HCT116 (cell line): ENCODE data around the gene DHX15. TPM values are rescaled to one million over a fixed set of nuclear protein-coding genes. Genes with fewer than 3 reads are reported as not detected.

Source experiments
- ATAC-seq: fragments of 200-7000 bp; cut with Tn5 transposase; 2 replicates; pipeline ENCODE4 v1.9.1; 2020; ENCODE audit warnings: mild to moderate bottlenecking, moderate library complexity
- BruUV-seq: library from RNA; stranded (reverse); fragments of 400-500 nt; replicated peaks from 2 replicates; lab custom pipeline; 2021; lab: Mats Ljungman, UMichigan
- CTCF ChIA-PET: fragments of 300-600 bp; sonication (Branson Sonifier 250); formaldehyde crosslinking; loops from one replicate; lab custom pipeline; 2021; ENCODE audit warnings: antibody characterized with exemption; lab: Charles Lee
- POLR2A ChIA-PET: fragments of 300-600, 350-600 bp; sonication (Branson Sonifier 250); formaldehyde crosslinking; loops from one replicate; lab custom pipeline; 2021; ENCODE audit warnings: antibody characterized with exemption; lab: Charles Lee
- RAD21 ChIA-PET, 2 experiments: fragments of 300-600 bp; sonication (Branson Sonifier 250); formaldehyde crosslinking; loops; one replicate each; lab custom pipeline; 2023; ENCODE audit warnings: low total read pairs in 2 of 2; ENCODE audit not compliant: uncharacterized antibody in 2 of 2, unreplicated experiment in 2 of 2, low non-redundant PET in 1 of 2; lab: Charles Lee
- DNase-seq: peaks from one replicate; pipeline ENCODE4 v3.0.0-alpha.2; 2010; ENCODE audit warnings: low read depth, low spot score
- H2AFZ ChIP-seq: fragments of 200-600 bp; shearing (Covaris generic), sonication (generic); 2 replicates; pipeline ENCODE4 v1.6.1; 2017; ENCODE audit warnings: low read depth, mixed run types, mixed read lengths, antibody characterized with exemption, low read length; ENCODE audit not compliant: poor library complexity, severe bottlenecking
- H3K27ac ChIP-seq: 2 replicates; pipeline ENCODE4 v1.5.1; 2012; ENCODE audit warnings: low read depth, low read length
- H3K27me3 ChIP-seq: fragments of 200-600 bp; sonication (generic); 2 replicates; pipeline ENCODE4 v1.6.1; 2016; ENCODE audit warnings: mixed run types, low read length, mixed read lengths; ENCODE audit not compliant: insufficient read depth
- H3K36me3 ChIP-seq, 2 experiments: fragments of 200-500 bp in 1 of 2; fragments of 200-600 bp in 1 of 2; sonication (Bioruptor generic) in 1 of 2; sonication (generic) in 1 of 2; 2 replicates each; pipeline versions ENCODE4 v1.5.1 to v1.6.1; 2014 to 2016; ENCODE audit warnings: low read length in 2 of 2, inconsistent platforms in 1 of 2, mixed read lengths in 1 of 2, mixed run types in 1 of 2; ENCODE audit not compliant: insufficient read depth in 2 of 2, control insufficient read depth in 1 of 2
- H3K4me1 ChIP-seq, 2 experiments: fragments of 200-600 bp in 1 of 2; sonication (generic) in 1 of 2; 2 replicates each; pipeline versions ENCODE4 v1.5.1 to v1.6.1; 2012 to 2017; ENCODE audit warnings: low read length in 2 of 2, inconsistent platforms in 1 of 2, mild to moderate bottlenecking in 1 of 2, mixed read lengths in 1 of 2, mixed run types in 1 of 2, moderate library complexity in 1 of 2; ENCODE audit not compliant: insufficient read depth in 2 of 2, control insufficient read depth in 1 of 2
- H3K4me2 ChIP-seq: fragments of 200-600 bp; sonication (generic); 2 replicates; pipeline ENCODE4 v1.6.1; 2017; ENCODE audit warnings: mixed run types, low read length, mixed read lengths
- H3K4me3 ChIP-seq, 2 experiments: fragments of 200-600 bp in 1 of 2; sonication (generic) in 1 of 2; replicated peaks in 1 of 2; 2 replicates each; pipeline ENCODE4 v1.5.1; 2011 to 2016; ENCODE audit warnings: low read length in 2 of 2, control low read depth in 1 of 2, low read depth in 1 of 2, mild to moderate bottlenecking in 1 of 2, mixed read lengths in 1 of 2, mixed run types in 1 of 2
- H3K79me2 ChIP-seq: fragments of 200-600 bp; sonication (generic); 2 replicates; pipeline ENCODE4 v1.6.1; 2017; ENCODE audit warnings: mild to moderate bottlenecking, mixed run types, low read length, moderate library complexity, mixed read lengths; ENCODE audit not compliant: insufficient read depth
- H3K9ac ChIP-seq: fragments of 200-600 bp; sonication (generic); 2 replicates; pipeline ENCODE4 v1.6.1; 2016; ENCODE audit warnings: low read length, mixed read lengths
- H3K9me2 ChIP-seq: fragments of 200-600 bp; sonication (generic), shearing (Covaris generic); 2 replicates; pipeline ENCODE4 v1.6.1; 2017; ENCODE audit warnings: mixed run types, mild to moderate bottlenecking, moderate library complexity; ENCODE audit not compliant: insufficient read depth
- H3K9me3 ChIP-seq, 2 experiments: fragments of 200-500 bp in 1 of 2; fragments of 200-600 bp in 1 of 2; sonication (Bioruptor generic) in 1 of 2; sonication (generic) in 1 of 2; 2 replicates each; pipeline ENCODE4 v1.6.1; 2014 to 2017; ENCODE audit warnings: low read length in 2 of 2, mixed read lengths in 2 of 2, inconsistent platforms in 1 of 2, low read depth in 1 of 2, mild to moderate bottlenecking in 1 of 2, mixed run types in 1 of 2, moderate library complexity in 1 of 2; ENCODE audit not compliant: control insufficient read depth in 1 of 2, insufficient read depth in 1 of 2
- H4K20me1 ChIP-seq: fragments of 200-600 bp; sonication (generic), shearing (Covaris generic); 2 replicates; pipeline ENCODE4 v1.6.1; 2017; ENCODE audit warnings: mixed run types, mild to moderate bottlenecking, moderate library complexity; ENCODE audit not compliant: insufficient read depth
- CBX3 ChIP-seq: IDR thresholded peaks from 2 replicates; pipeline ENCODE4 v1.6.1; 2012; ENCODE audit warnings: low read depth
- CEBPB ChIP-seq: IDR thresholded peaks from 2 replicates; pipeline ENCODE4 v1.6.1; 2012; ENCODE audit warnings: low read depth
- EGR1 ChIP-seq: IDR thresholded peaks from 2 replicates; pipeline ENCODE4 v1.6.1; 2012; ENCODE audit warnings: low read depth
- ELF1 ChIP-seq: IDR thresholded peaks from 2 replicates; pipeline ENCODE4 v1.6.1; 2012; ENCODE audit warnings: low read depth, borderline replicate concordance
- EZH2 ChIP-seq: fragments of 200-600 bp; sonication (generic); IDR thresholded peaks from 2 replicates; pipeline ENCODE4 v1.6.1; 2017; ENCODE audit warnings: antibody characterized with exemption, mixed run types
- EZH2phosphoT487 ChIP-seq: fragments of 200-600 bp; IDR thresholded peaks from 2 replicates; pipeline ENCODE4 v1.6.1; 2018; ENCODE audit warnings: antibody characterized with exemption, borderline replicate concordance
- FOSL1 ChIP-seq: IDR thresholded peaks from 2 replicates; pipeline ENCODE4 v1.6.1; 2012; ENCODE audit warnings: low read depth
- JUND ChIP-seq: IDR thresholded peaks from 2 replicates; pipeline ENCODE4 v1.6.1; 2012
- POLR2A ChIP-seq: IDR thresholded peaks from 2 replicates; pipeline ENCODE4 v1.7.0; 2011; ENCODE audit warnings: borderline replicate concordance; ENCODE audit not compliant: insufficient read depth, insufficient read length; ENCODE audit errors: extremely low read depth
- RAD21 ChIP-seq: IDR thresholded peaks from 2 replicates; pipeline ENCODE4 v1.6.1; 2012; ENCODE audit warnings: low read depth, mild to moderate bottlenecking
- SP1 ChIP-seq: IDR thresholded peaks from 2 replicates; pipeline ENCODE4 v1.6.1; 2012; ENCODE audit warnings: low read depth
- TCF7L2 ChIP-seq: IDR thresholded peaks from 2 replicates; pipeline ENCODE4 v1.7.0; 2011; ENCODE audit warnings: borderline replicate concordance, inconsistent platforms; ENCODE audit not compliant: insufficient read depth, insufficient read length; ENCODE audit errors: extremely low read depth
- ZFX ChIP-seq: fragments of 450-650 bp; IDR thresholded peaks from 2 replicates; pipeline ENCODE4 v1.6.1; 2017
- ZNF274 ChIP-seq: fragments of 200-500 bp; sonication (Bioruptor generic); IDR thresholded peaks from 2 replicates; pipeline ENCODE4 v1.6.1; 2014; ENCODE audit warnings: mild to moderate bottlenecking, low read depth, low read length, inconsistent platforms
- intact Hi-C: fragments of 100-400 bp; cut with micrococcal nuclease; formaldehyde crosslinking; loops from 2 replicates; pipeline ENCODE4 v1.10.0; 2022
- total RNA-seq: library from RNA; stranded (reverse); gene quantifications from one replicate; pipeline ENCODE4 v1.2.1, GENCODE V29; 2021; ENCODE audit not compliant: unreplicated experiment
- TF ChIP-seq, protein P1 (sequence below): IDR thresholded peaks from 2 replicates; pipeline ENCODE4 v1.6.1; 2012
- TF ChIP-seq, protein P2 (sequence below): IDR thresholded peaks from 2 replicates; pipeline ENCODE4 v1.6.1; 2011; ENCODE audit warnings: mild to moderate bottlenecking, low read length, moderate library complexity; ENCODE audit not compliant: insufficient replicate concordance; ENCODE audit errors: extremely low read depth
- TF ChIP-seq, protein P3 (sequence below), 3 experiments: fragments of 200-600 bp in 1 of 3; sonication (generic) in 1 of 3; IDR thresholded peaks in 2 of 3; conservative IDR thresholded peaks in 1 of 3; 2 replicates each; pipeline ENCODE4 v1.5.1; 2012 to 2017; ENCODE audit warnings: low read depth in 2 of 3, low read length in 2 of 3, antibody characterized with exemption in 1 of 3, borderline replicate concordance in 1 of 3, control low read depth in 1 of 3, mild to moderate bottlenecking in 1 of 3, mixed read lengths in 1 of 3, mixed run types in 1 of 3, moderate library complexity in 1 of 3; ENCODE audit not compliant: insufficient read depth in 1 of 3
- TF ChIP-seq, protein P4 (sequence below): IDR thresholded peaks from 2 replicates; pipeline ENCODE4 v1.6.1; 2012

The DHX15 gene
- total RNA-seq, 1 experiment from 2014 or later = 195 TPM

- ATAC-seq = no peak
- intact Hi-C loops = no loop called here
- Histone ChIP-seq H3K9me3 (no peaks in the 10 kb centered on the region), H2AFZ (no peak overlapping the region), H3K4me1 (no peaks in the 10 kb centered on the region), H3K27ac (no peak overlapping the region), H3K4me2 (no peak overlapping the region), H3K4me3 (no peak overlapping the region), H3K79me2 (peaks cover 100% of the 10 kb centered on the region), H4K20me1 (peaks cover 76% of the 10 kb centered on the region), H3K9ac (no peak overlapping the region), H3K36me3 (peaks cover 33 to 34% of the 10 kb centered on the region in 2 experiments; a peak in 3 of 4 replicates), H3K9me2 (no peaks in the 10 kb centered on the region), H3K27me3 (no peaks in the 10 kb centered on the region)
- ChIA-PET RAD21 (no interaction called here), CTCF (no interaction called here), POLR2A (no interaction called here)
- BruUV-seq = no TSS peak
- DNase-seq = no peak
- no peak for TF ChIP-seq FOSL1
- no peak for TF ChIP-seq EZH2
- no peak for TF ChIP-seq ZFX
- no peak for TF ChIP-seq ELF1
- no peak for TF ChIP-seq ZNF274
- no peak for TF ChIP-seq JUND
- TF ChIP-seq, protein P1, sequence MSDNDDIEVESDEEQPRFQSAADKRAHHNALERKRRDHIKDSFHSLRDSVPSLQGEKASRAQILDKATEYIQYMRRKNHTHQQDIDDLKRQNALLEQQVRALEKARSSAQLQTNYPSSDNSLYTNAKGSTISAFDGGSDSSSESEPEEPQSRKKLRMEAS = no peak
These were observed 14.2 kb downstream of the DHX15 start for GRCh38 chr4:24570172-24570571.

GRCh38 chr4:24569662-24570061 is 14.7 kb downstream of the DHX15 start:
- POLR2A ChIA-PET = interaction anchor here (2.5 kb wide), 1 partner anchor 14 kb away, joined by 10 read pairs; the partner anchor contains the start of gene DHX15
- no peaks in the 10 kb centered on the region for H3K27me3 ChIP-seq
- RAD21 ChIA-PET = no interaction called here
- ATAC-seq (no peak), DNase-seq (no peak)
- no peaks in the 10 kb centered on the region for H3K4me1 ChIP-seq
- no peaks in the 10 kb centered on the region for H3K9me3 ChIP-seq
- H3K79me2 ChIP-seq = peaks cover 100% of the 10 kb centered on the region
- H3K36me3 ChIP-seq = peaks cover 29 to 33% of the 10 kb centered on the region in 2 experiments; a peak in 3 of 4 replicates
- H3K27ac ChIP-seq = no peak overlapping the region
- BruUV-seq = no TSS peak
- H3K9ac ChIP-seq = no peak overlapping the region
- no peaks in the 10 kb centered on the region for H3K9me2 ChIP-seq
- peaks cover 78% of the 10 kb centered on the region for H4K20me1 ChIP-seq
- H3K4me2 ChIP-seq = no peak overlapping the region
- H3K4me3 ChIP-seq = no peak overlapping the region
- H2AFZ ChIP-seq = no peak overlapping the region
- CTCF ChIA-PET = no interaction called here
- intact Hi-C loops = no loop called here
- TF ChIP-seq EZH2phosphoT487 (no peak), EGR1 (no peak), TCF7L2 (no peak), SP1 (no peak), RAD21 (no peak), CBX3 (no peak), ELF1 (no peak), JUND (no peak), CEBPB (no peak), POLR2A (no peak), ZNF274 (no peak)
- TF ChIP-seq, protein P2, sequence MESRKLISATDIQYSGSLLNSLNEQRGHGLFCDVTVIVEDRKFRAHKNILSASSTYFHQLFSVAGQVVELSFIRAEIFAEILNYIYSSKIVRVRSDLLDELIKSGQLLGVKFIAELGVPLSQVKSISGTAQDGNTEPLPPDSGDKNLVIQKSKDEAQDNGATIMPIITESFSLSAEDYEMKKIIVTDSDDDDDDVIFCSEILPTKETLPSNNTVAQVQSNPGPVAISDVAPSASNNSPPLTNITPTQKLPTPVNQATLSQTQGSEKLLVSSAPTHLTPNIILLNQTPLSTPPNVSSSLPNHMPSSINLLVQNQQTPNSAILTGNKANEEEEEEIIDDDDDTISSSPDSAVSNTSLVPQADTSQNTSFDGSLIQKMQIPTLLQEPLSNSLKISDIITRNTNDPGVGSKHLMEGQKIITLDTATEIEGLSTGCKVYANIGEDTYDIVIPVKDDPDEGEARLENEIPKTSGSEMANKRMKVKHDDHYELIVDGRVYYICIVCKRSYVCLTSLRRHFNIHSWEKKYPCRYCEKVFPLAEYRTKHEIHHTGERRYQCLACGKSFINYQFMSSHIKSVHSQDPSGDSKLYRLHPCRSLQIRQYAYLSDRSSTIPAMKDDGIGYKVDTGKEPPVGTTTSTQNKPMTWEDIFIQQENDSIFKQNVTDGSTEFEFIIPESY = no peak
- TF ChIP-seq, protein P1 = no peak
- TF ChIP-seq, protein P3, sequence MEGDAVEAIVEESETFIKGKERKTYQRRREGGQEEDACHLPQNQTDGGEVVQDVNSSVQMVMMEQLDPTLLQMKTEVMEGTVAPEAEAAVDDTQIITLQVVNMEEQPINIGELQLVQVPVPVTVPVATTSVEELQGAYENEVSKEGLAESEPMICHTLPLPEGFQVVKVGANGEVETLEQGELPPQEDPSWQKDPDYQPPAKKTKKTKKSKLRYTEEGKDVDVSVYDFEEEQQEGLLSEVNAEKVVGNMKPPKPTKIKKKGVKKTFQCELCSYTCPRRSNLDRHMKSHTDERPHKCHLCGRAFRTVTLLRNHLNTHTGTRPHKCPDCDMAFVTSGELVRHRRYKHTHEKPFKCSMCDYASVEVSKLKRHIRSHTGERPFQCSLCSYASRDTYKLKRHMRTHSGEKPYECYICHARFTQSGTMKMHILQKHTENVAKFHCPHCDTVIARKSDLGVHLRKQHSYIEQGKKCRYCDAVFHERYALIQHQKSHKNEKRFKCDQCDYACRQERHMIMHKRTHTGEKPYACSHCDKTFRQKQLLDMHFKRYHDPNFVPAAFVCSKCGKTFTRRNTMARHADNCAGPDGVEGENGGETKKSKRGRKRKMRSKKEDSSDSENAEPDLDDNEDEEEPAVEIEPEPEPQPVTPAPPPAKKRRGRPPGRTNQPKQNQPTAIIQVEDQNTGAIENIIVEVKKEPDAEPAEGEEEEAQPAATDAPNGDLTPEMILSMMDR (IDR thresholded peaks at IDR 0.05 in 2 of 3, conservative IDR thresholded peaks at IDR 0.05 in 1 of 3; ENCODE audit: borderline replicate concordance in 1 of 3, insufficient read depth in 1 of 3, low read depth in 2 of 3, low read length in 2 of 3) = no peak
- TF ChIP-seq, protein P4, sequence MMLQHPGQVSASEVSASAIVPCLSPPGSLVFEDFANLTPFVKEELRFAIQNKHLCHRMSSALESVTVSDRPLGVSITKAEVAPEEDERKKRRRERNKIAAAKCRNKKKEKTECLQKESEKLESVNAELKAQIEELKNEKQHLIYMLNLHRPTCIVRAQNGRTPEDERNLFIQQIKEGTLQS = no peak
